HG02938 (cell line): ENCODE results near the gene UNG.

Source experiments
- ATAC-seq: cut with Tn5 transposase; IDR thresholded peaks from one replicate; pipeline ENCODE4 v1.9.1; 2021; ENCODE audit warnings: mild to moderate bottlenecking, moderate library complexity; ENCODE audit not compliant: unreplicated experiment

UNG gene

GRCh38 chr12:109154451-109155438 is 57.3 kb downstream of the UNG start:
- ATAC-seq: peak; percentile 58

GRCh38 chr12:109156036-109156435 is 58.6 kb downstream of the UNG start:
- no peak for ATAC-seq

- no peak for ATAC-seq
Measured at GRCh38 chr12:109156586-109156985, 59.2 kb downstream of the UNG start.

- no peak for ATAC-seq
Measured at GRCh38 chr12:109157986-109158385, 60.6 kb downstream of the UNG start.

- no peak for ATAC-seq
Measured at GRCh38 chr12:109160433-109160832, 63.0 kb downstream of the UNG start.
